Pancreas (tissue), 10 donors: ENCODE results near the gene DAZAP2. TPM values are rescaled to one million over a fixed set of nuclear protein-coding genes. Genes with fewer than 3 reads are reported as not detected.

ENCODE experiments used
- ATAC-seq, 4 donors: fragments of 200-7000 bp; cut with Tn5 transposase; one replicate each; pipeline versions ENCODE4 v1.8.0 to v1.9.1; 2020; ENCODE audit warnings: mild to moderate bottlenecking in 4 of 4, moderate library complexity in 4 of 4
- DNase-seq, 6 donors: peaks; one replicate each; pipeline ENCODE4 v3.0.0-alpha.2; 2020
- FAIRE-seq: peaks from 2 replicates; lab custom pipeline; 2012; peaks lifted over from hg19 to GRCh38; lab: Jason Lieb, UNC
- H3K27ac ChIP-seq, 4 donors: fragments of 200-600 bp; sonication (generic); 1 replicate in 3 of 4; 2 replicates in 1 of 4; pipeline versions ENCODE4 v1.5.0 to v1.8.0; 2020
- H3K27me3 ChIP-seq, 4 donors: fragments of 200-600 bp; one replicate each; pipeline ENCODE4 v1.8.0; 2021
- H3K36me3 ChIP-seq, 3 donors: fragments of 200-600 bp; sonication (generic) in 1 of 3; one replicate each; pipeline versions ENCODE4 v1.5.0 to v1.8.0; 2020 to 2021
- H3K4me1 ChIP-seq, 3 donors: fragments of 200-600 bp; one replicate each; pipeline ENCODE4 v1.8.0; 2021
- H3K4me3 ChIP-seq, 4 donors: fragments of 200-600 bp; sonication (generic) in 2 of 4; one replicate each; pipeline versions ENCODE4 v1.5.0 to v1.8.0; 2020 to 2021
- H3K9me3 ChIP-seq, 4 donors: fragments of 200-600 bp; one replicate each; pipeline ENCODE4 v1.8.0; 2021
- WGBS, 2 donors: extraction: QIAGEN DNeasy Blood & Tissue Kit; methylation state at CpG; one replicate each; pipeline ENCODE4 v1.1.7; 2013; 5-methylcytosine and 5-hydroxymethylcytosine counted together
- intact Hi-C, 3 donors: fragments of 100-400 bp; cut with DNase I; formaldehyde crosslinking; loops; one replicate each; pipeline versions ENCODE4 v1.11.1 to v1.14.2; 2022
- polyA plus RNA-seq, 2 donors: library from polyadenylated mRNA; stranded (reverse); fragments of 200-250 nt; gene quantifications; one replicate each; pipeline ENCODE4 v1.2.3, GENCODE V29; 2013
- total RNA-seq, 6 donors: library from RNA; stranded (reverse); fragmentation: NEBNext Ultra II Directional in 4 of 6; extraction: Animal tissue kit (Norgen Biotek cat#: 25700) in 4 of 6; gene quantifications; one replicate each; pipeline versions ENCODE4 v1.2.1 to v1.2.4, GENCODE V29; 2021 to 2023
- TF ChIP-seq, protein P1 (sequence below), 4 donors: fragments of 200-600 bp; sonication (generic) in 3 of 4; IDR thresholded peaks; one replicate each; pipeline versions ENCODE4 v1.5.0 to v1.8.0; 2021; ENCODE audit warnings: antibody characterized with exemption in 4 of 4
- donor health status: healthy with polysubstance abuse.
- donor health status: DM: no; HTN: no; CAD: no; lungs with moderate emphysema.
- donor health status: DM: no; HTN: no; CAD: no.
- donor health status: control.
- donor health status: control.
- donor health status: Bipolar disorder and iron deficiency.
- donor health status: DM: yes; HTN: yes; CAD: no.
- donor health status: DM: no; HTN: no; CAD: no.
- donor health status: DM: no; HTN: no; CAD: no.
- donor health status: DM: yes; HTN: yes; CAD: no.

DAZAP2 gene
- total and polyA plus RNA-seq, 8 donors = 43.1 to 123 (median 63.6) TPM

DNA sequence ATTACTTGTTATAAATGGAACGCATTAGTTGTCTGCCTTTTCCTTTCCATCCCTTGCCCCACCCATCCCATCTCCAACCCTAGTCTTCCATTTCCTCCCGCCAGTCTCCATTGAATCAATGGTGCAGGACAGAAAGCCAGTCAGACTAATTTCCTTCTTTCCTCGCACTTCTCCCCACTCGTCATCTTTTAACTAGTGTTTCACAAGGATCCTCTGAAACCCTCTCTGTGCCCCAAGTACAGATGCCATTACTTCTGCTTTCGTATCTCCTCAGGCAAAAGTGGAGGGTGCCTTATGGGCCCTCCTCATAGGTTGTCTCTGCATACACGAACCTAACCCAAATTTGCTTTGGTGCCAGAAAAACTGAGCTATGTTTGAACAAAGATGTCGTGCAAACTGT lies 4.2 kb downstream of the DAZAP2 start:
- FAIRE-seq = no peak
- Histone ChIP-seq H3K9me3 (no peaks in the 10 kb centered on the region), H3K4me3 (no peak overlapping the region), H3K27ac (no peak overlapping the region), H3K4me1 (peaks cover 6 to 14% (median 9%) of the 10 kb centered on the region in 3 donors), H3K36me3 (peaks cover 0 to 27% (median 8%) of the 10 kb centered on the region in 3 donors), H3K27me3 (no peaks in the 10 kb centered on the region)
- ATAC-seq = no peak
- no peak for DNase-seq
- intact Hi-C loops = no loop called here
- 67 to 68% methylated on average over 7 of the region's 7 CpGs for WGBS, 2 donors
- TF ChIP-seq, protein P1, sequence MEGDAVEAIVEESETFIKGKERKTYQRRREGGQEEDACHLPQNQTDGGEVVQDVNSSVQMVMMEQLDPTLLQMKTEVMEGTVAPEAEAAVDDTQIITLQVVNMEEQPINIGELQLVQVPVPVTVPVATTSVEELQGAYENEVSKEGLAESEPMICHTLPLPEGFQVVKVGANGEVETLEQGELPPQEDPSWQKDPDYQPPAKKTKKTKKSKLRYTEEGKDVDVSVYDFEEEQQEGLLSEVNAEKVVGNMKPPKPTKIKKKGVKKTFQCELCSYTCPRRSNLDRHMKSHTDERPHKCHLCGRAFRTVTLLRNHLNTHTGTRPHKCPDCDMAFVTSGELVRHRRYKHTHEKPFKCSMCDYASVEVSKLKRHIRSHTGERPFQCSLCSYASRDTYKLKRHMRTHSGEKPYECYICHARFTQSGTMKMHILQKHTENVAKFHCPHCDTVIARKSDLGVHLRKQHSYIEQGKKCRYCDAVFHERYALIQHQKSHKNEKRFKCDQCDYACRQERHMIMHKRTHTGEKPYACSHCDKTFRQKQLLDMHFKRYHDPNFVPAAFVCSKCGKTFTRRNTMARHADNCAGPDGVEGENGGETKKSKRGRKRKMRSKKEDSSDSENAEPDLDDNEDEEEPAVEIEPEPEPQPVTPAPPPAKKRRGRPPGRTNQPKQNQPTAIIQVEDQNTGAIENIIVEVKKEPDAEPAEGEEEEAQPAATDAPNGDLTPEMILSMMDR (IDR thresholded peaks at IDR 0.05) = no peak

DNA sequence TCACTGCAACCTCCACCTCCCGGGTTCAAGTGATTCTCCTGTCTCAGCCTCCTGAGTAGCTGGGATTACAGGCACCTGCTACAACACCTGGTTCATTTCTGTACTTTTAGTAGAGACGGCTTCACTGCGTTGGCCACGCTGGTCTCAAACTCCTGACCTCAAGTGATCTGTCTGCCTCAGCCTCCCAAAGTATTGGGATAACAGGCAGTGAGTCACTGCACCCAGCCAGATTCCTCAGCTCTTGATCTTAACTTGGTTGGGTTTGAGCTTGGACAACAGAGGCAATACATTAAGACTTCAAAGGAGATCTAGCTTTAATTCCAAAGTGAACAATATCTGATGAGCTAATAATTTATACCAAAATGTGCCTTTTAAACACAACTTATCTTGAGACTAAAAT lies 5.6 kb downstream of the DAZAP2 start:
- no peaks in the 10 kb centered on the region for H3K27me3 ChIP-seq
- peaks cover 6 to 13% (median 9%) of the 10 kb centered on the region in 3 donors for H3K4me1 ChIP-seq
- H3K9me3 ChIP-seq = no peaks in the 10 kb centered on the region
- ATAC-seq (no peak), DNase-seq (no peak), FAIRE-seq (no peak)
- intact Hi-C loops = no loop called here
- H3K27ac ChIP-seq = no peak overlapping the region
- 83 to 88% methylated on average over 4 of the region's 4 CpGs for WGBS, 2 donors
- peaks cover 0 to 27% (median 8%) of the 10 kb centered on the region in 3 donors for H3K36me3 ChIP-seq
- no peak overlapping the region for H3K4me3 ChIP-seq
- TF ChIP-seq, protein P1 (IDR thresholded peaks at IDR 0.05) = no peak

DNA sequence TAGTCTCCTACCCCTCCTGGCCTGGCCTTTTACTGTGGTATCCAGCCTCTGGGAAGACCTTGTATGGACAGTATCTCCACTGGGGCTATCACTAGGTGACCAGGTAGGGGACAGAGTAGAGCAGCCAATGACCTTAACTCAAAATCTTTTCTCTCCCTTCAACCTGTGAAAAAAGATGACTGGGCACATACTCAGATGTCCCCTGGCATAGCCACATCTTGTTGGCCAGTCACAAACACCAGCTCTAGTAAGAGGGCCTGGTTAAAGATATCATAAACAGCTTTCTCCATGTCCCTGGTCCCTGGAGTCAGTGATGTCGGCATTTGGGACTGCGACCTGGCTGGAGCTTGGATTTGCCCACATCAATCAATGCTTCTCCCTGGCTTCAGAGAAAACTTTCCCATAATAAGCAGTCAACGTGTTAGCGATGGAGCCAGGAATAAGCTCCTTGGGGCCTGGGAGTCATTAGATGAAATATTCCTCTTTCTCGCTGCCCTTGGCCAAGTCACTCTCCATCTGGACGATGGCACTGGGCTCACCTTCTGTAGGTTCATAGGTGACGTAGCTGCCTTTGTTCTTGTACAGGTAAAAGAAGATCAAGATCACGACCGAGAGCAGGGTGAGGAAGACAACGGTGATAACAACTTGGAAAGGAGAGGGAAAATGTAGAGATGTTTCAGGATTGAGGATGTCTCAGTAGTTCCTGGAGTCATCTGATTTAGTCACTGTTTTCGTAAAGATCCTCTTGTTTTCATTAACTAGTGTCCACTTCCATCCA lies 7.0 kb downstream of the DAZAP2 start:
- no peak overlapping the region for H3K27ac ChIP-seq
- intact Hi-C loops = no loop called here
- H3K4me3 ChIP-seq = no peak overlapping the region
- no peaks in the 10 kb centered on the region for H3K27me3 ChIP-seq
- TF ChIP-seq, protein P1 (IDR thresholded peaks at IDR 0.05) = no peak
- FAIRE-seq (no peak), DNase-seq (no peak), ATAC-seq (peak in 1 of 4 donors; percentile 19)
- H3K36me3 ChIP-seq = peaks cover 0 to 24% (median 7%) of the 10 kb centered on the region in 3 donors
- WGBS, 2 donors = 87 to 91% methylated on average over 11 of the region's 11 CpGs
- no peaks in the 10 kb centered on the region for H3K9me3 ChIP-seq
- H3K4me1 ChIP-seq = peaks cover 4 to 8% (median 6%) of the 10 kb centered on the region in 3 donors

DNA sequence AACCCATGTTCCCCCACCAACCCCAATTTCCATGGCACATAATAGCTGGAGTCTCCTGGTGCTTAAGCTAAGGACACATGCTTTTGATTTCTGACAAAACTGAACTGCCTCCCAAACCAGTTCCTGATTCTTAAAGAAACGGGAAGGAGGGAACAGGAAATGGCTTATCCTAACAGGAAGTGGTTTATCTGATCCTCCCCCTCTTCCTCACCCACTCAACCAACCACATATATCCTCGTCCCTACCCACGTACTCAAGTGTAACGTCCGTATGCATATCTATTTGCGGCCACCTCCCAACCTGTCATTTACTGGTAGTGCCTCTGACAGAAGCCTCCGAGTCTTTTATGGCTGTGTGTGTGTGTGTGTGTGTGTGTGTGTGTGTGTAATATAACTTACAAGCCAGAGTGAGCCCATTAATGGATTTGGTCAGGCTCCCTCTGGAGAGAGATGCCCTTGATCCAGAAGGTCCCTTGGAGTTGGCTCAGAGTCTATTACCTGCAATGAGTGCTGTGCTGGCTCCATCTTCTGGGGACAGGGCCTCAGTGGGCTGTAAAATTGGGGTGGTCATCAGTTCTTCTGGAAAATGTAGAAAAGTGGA lies 7.7 kb downstream of the DAZAP2 start:
- peaks cover 0 to 6% (median under 1%) of the 10 kb centered on the region in 3 donors for H3K4me1 ChIP-seq
- no peaks in the 10 kb centered on the region for H3K9me3 ChIP-seq
- 63 to 68% methylated on average over 7 of the region's 7 CpGs for WGBS, 2 donors
- H3K36me3 ChIP-seq = peaks cover 0 to 17% (median under 1%) of the 10 kb centered on the region in 3 donors
- H3K27ac ChIP-seq = peak overlapping the region in 1 of 4 donors; percentile 20
- DNase-seq = no peak
- H3K4me3 ChIP-seq = no peak overlapping the region
- peak in 3 of 4 donors; percentile 41 to 63 (median 51) for ATAC-seq
- TF ChIP-seq, protein P1 (IDR thresholded peaks at IDR 0.05) = no peak
- no peak for FAIRE-seq
- intact Hi-C loops = no loop called here
- no peaks in the 10 kb centered on the region for H3K27me3 ChIP-seq
